NCI-H1048 (cell line): Measurements from ENCODE around the gene POLR2J2.
"Not testable (repeated sequence)": the region's sequence is repeated elsewhere in the genome, so short reads cannot be mapped to it uniquely, and the experiment has no call there.

Experiments used
- DNase-seq: peaks from one replicate; lab custom pipeline; 2025; lab: John Stamatoyannopoulos, UW

The POLR2J2 gene

GRCh38 chr7:102671166-102671955 lies at the start of gene POLR2J2:
POLR2J2 (minus strand) TSS chr7:102671663; CDS start chr7:102671601, 62 bp downstream.
- DNase-seq: not testable (repeated sequence)

- not testable (repeated sequence) for DNase-seq
These were observed 47.0 kb upstream of the POLR2J2 start for GRCh38 chr7:102718491-102718890.

- DNase-seq: not testable (repeated sequence)
These were observed 44.3 kb upstream of the POLR2J2 start for GRCh38 chr7:102715718-102716117.

GRCh38 chr7:102714774-102715522 lies 43.5 kb upstream of the POLR2J2 start:
- not testable (repeated sequence) for DNase-seq

GRCh38 chr7:102713691-102714080 lies 42.2 kb upstream of the POLR2J2 start:
- DNase-seq: not testable (repeated sequence)

GRCh38 chr7:102713011-102713690 lies 41.7 kb upstream of the POLR2J2 start:
- DNase-seq: not testable (repeated sequence)

GRCh38 chr7:102698962-102699750 lies 27.7 kb upstream of the POLR2J2 start:
- DNase-seq: not testable (repeated sequence)

- DNase-seq: not testable (repeated sequence)
These were observed 26.4 kb upstream of the POLR2J2 start for GRCh38 chr7:102697642-102698512.

GRCh38 chr7:102696009-102696408 lies 24.5 kb upstream of the POLR2J2 start:
- not testable (repeated sequence) for DNase-seq

GRCh38 chr7:102695033-102695552 lies 23.6 kb upstream of the POLR2J2 start:
- DNase-seq: not testable (repeated sequence)

GRCh38 chr7:102694008-102694407 lies 22.5 kb upstream of the POLR2J2 start:
- not testable (repeated sequence) for DNase-seq

- DNase-seq: not testable (repeated sequence)
These were observed 19.1 kb upstream of the POLR2J2 start for GRCh38 chr7:102690602-102691001.

GRCh38 chr7:102689436-102690282 lies 18.2 kb upstream of the POLR2J2 start:
- DNase-seq: not testable (repeated sequence)

GRCh38 chr7:102688299-102689036 lies 17.0 kb upstream of the POLR2J2 start:
- DNase-seq: not testable (repeated sequence)

GRCh38 chr7:102682560-102682959 lies 11.1 kb upstream of the POLR2J2 start:
- DNase-seq: not testable (repeated sequence)

- DNase-seq: not testable (repeated sequence)
These were observed 9.3 kb upstream of the POLR2J2 start for GRCh38 chr7:102680780-102681179.

GRCh38 chr7:102675545-102675944 lies 4.1 kb upstream of the POLR2J2 start:
- not testable (repeated sequence) for DNase-seq

- not testable (repeated sequence) for DNase-seq
These were observed 2.1 kb upstream of the POLR2J2 start for GRCh38 chr7:102673447-102674067.
